CD4-positive, alpha-beta T cell treated with Interleukin-15 for 4 hours (primary cell): ENCODE results near the gene GMIP.
A peak's percentile ranks its signal among the peaks of the same experiment; 100 is the strongest.
"Not testable (repeated sequence)": the region's sequence is repeated elsewhere in the genome, so short reads cannot be mapped to it uniquely, and the experiment has no call there.

Experiments
- DNase-seq: peaks from one replicate; pipeline ENCODE4 v3.0.0-alpha.2; 2020; ENCODE audit warnings: low spot score

The GMIP gene

GRCh38 chr19:19643158-19644053 lies at the start of gene GMIP:
TSS of gene GMIP (minus strand) at chr19:19643657. CDS start at chr19:19643529, 128 bp downstream.
- DNase-seq: peak; percentile 87

- DNase-seq: no peak
Measured at GRCh38 chr19:19691683-19692082, 48.2 kb upstream of the GMIP start.

DNA sequence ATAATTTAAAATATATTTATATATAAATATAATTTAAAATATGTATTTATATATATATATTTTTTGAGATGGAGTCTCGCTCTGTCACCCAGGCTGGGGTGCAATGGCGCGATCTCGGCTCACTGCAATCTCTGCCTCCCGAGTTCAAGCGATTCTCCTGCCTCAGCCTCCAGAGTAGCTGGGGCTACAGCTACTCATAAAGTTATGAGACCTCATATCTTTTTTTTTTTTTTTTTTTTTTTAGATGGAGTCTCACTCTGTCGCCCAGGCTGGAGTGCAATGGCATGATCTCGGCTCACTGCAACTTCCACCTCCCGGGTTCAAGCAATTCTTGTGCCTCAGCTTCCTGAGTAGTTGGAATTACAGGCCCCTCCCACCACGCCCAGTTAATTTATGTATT lies 45.6 kb upstream of the GMIP start:
- not testable (repeated sequence) for DNase-seq

GRCh38 chr19:19687090-19687489 lies 43.6 kb upstream of the GMIP start:
- no peak for DNase-seq

- no peak for DNase-seq
Measured at GRCh38 chr19:19686580-19686979, 43.1 kb upstream of the GMIP start.

DNA sequence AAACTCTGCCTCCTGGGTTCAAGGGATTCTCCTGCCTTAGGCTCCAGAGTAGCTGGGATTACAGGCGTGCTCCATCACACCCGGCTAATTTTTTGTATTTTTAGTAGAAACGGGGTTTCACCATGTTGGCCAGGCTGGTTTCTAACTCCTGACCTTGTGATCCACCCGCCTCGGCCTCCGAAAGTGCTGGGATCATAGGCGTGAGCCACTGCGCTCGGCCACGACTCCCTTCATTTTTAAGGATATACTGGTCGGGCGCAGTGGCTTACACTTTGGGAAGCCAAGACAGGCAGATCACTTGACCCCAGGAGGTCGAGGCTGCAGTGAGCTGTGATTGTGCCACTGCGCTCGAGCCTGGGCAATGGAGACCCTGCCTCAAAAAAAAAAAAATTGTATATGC lies 42.7 kb upstream of the GMIP start:
- DNase-seq: not testable (repeated sequence)

DNA sequence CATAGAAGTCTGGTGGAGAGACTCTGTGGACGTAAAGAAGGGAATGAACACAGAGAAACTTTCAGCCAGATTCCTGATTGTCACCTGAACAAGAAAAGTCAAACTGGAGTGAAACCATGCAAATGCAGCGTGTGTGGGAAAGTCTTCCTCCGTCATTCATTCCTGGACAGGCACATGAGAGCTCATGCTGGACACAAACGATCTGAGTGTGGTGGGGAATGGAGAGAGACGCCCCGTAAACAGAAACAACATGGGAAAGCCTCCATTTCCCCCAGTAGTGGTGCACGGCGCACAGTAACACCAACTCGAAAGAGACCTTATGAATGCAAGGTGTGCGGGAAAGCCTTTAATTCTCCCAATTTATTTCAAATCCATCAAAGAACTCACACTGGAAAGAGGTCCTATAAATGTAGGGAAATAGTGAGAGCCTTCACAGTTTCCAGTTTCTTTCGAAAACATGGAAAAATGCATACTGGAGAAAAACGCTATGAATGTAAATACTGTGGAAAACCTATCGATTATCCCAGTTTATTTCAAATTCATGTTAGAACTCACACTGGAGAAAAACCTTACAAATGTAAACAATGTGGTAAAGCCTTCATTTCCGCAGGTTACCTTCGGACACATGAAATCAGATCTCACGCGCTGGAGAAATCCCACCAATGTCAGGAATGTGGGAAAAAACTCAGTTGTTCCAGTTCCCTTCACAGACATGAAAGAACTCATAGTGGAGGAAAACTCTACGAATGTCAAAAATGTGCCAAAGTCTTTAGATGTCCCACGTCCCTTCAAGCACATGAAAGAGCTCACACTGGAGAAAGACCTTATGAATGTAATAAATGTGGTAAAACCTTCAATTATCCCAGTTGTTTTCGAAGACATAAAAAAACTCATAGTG lies 36.0 kb upstream of the GMIP start:
- DNase-seq: no peak

GRCh38 chr19:19677579-19677978 lies 34.1 kb upstream of the GMIP start:
- no peak for DNase-seq

DNA sequence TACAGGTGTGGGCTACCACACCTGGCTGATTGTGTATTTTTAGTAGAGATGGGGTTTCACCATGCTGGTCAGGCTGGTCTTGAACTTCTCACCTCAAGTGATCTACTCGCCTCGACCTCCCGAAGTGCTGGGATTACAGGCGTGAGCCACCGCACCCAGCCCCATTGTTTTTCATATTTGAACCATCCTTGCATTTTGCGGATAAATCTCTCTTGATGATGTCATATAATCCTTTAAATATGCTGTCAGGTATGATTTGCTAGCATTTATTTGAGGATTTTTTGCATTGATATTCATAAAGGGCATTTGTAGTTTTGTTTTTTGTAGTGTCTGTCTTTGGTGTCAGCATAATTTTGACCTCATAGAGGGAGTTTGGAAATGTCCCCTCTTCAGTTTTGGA lies 30.9 kb upstream of the GMIP start:
- DNase-seq: no peak

DNA sequence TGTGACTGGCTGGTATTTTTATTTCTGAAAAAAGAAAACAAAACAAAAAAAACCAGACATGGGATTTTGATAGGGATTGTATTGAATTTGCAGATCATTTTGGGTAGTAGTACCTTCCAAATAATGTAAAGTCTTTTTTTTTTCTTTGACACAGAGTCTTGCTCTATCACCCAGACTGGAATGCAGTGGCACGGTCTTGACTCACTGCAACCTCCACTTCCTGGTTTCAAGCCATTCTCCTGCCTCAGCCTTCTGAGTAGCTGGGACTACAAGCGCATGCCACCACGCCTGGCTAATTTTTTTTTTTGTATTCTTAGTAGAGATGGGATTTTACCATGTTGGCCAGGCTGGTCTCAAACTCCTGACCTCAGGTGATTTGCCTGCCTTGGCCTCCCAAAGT lies 29.4 kb upstream of the GMIP start:
- DNase-seq: no peak

DNA sequence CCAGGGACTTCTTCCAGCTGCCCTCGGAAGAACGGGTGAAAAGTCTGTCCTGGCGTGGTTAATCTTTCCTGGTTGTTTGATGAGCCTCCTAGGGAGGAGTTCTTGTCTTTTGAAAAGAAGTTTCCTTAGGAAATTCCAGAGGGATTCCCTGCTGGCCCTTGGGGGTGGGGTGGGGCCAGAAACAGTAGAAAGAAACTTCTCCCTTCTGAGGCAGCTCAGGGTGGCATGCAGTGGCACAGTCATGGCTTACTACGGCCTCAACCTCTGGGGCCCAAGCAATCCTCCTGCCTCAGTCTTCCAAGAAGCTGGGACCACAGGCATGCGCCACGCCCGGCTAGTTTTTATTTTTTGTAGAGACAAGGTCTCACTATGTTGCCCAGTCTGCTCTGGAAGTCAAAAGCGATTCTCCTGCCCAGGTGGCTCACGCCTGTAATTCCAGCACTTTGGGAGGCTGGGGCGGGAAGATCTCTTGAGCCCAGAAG lies 26.7 kb upstream of the GMIP start:
- peak; percentile 30 for DNase-seq

GRCh38 chr19:19668230-19669012 lies 25.0 kb upstream of the GMIP start, which contains the start of gene ZNF101:
TSS of gene ZNF101 (plus strand) at chr19:19668839. CDS start at chr19:19668964, 125 bp downstream.
- DNase-seq: peak; percentile 95

DNA sequence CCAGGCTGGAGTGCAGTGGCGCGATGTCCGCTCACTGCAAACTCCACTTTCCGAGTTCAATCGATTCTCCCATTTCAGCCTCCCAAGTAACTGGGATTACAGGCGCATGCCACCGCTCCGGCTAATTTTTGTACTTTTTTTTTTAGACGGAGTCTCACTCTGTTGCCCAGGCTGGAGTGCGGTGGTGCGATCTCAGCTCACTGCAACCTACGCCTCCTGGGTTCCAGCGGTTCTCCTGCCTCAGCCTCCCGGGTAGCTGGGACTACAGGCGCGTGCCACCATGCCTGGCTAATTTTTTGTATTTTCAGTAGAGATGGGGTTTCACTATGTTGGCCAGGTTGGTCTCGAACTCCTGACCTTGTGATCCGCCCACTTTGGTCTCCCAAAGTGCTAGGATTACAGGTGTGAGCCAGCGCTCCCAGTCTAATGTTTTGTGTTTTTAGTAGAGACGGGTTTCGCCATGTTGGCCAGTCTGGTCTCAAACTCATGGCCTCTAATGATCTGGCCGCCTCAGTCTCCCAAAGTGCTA lies 22.0 kb upstream of the GMIP start:
- DNase-seq: not testable (repeated sequence)

GRCh38 chr19:19663256-19664120 lies 20.0 kb upstream of the GMIP start, which contains the start of gene ATP13A1:
TSS of gene ATP13A1 (minus strand) at chr19:19663676. CDS start at chr19:19663666, 10 bp downstream.
- DNase-seq: peak; percentile 97

GRCh38 chr19:19662871-19663255 lies 19.4 kb upstream of the GMIP start:
- DNase-seq: no peak

DNA sequence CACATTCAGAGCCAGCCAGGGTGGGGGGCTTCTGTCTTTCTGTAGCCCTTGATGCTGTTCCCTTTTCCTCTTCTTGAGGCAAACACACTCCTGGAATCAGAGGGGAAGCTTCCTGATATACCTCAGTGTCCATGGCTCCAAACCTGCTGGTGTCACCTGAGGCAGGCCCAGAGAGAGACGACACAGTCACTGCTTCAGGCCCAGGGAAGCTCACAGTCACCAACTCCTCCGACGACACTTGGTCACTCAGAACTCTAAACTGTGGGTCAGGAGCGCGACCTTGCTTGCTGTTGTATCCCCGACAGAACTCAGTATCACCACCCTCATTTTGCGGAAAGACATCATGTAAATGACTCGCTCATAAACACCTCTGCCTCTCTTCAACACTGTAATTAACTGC lies 18.9 kb upstream of the GMIP start:
- no peak for DNase-seq

DNA sequence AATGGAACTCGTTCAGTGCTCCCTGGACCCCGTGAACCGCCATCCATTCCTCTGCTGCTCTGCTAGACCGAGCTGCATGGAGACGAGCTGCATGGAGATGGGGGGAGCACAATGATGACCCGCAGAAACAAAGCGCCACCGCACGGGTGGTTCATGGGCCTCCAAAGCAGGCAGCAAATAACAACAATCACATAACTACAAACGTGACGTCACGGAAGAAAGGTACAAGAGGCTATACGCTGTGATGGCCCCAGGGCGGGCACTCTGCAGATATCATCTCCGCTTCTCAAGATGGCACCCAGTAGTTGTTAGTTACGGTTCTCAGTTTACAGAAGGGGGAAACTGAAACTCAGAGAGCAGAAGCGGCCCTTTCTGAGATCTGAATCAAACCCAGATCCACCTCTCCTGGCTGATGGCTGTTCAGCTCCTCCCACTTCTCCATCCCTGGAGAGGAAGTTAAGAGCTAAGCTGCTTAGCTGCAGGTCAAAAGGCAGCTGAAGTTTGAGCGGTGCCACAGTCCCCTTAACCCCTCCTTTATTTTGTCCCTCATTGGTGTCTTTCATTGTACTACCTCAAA lies 18.3 kb upstream of the GMIP start:
- DNase-seq: peak; percentile 41

DNA sequence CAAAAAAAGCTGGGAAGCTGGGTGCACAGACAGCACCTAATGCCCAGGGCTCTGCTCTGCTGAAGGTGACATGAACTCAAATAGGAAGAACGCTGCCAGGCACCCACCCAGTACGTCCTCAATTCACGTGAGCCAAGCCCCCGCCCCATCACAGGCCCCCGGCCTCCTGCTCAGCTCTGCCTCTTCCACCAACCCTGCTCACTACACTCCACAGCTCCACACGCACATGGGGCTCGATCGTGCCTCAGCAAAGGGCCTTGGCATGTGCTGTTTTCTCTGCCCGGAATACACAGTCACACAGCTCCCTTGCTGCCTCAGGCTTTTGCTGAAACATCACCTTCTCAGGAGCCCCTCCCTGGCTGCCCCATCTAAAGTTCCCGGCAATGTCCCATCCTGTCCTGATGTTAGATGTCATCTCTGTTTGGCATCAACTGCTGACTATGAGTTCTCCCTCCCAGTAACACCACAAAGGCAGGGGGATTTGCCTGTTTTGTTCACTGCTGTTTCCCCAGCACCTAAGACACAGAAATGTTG lies 17.8 kb upstream of the GMIP start:
- no peak for DNase-seq

DNA sequence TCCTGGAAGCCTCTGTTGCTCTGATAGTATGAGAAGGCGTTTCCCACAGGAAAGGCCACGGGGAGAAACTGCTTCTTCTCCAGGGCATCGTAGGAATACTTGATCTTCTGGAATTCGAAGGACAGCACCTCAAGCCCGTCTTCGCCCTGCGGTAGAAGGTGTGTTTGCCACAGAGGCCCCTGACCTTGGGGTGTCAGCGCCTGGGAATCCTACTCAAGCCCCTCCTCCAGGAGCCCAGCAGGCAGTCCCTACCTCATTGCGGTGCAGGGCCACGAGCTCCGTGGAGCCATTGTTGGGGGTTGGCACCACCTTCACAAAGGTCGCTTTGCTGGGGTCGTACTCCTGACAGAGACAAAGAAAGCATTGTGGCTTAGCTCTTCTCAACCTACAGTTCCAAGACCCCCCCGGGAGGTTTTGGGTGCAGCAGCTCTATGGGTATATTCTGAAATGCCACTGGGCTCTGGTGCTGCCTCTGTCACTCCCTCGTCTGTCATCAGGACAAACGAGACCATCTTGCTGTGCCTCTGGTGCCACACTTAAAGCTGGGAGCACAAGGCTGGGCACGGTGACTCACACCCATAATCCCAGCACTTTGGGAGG lies 16.3 kb upstream of the GMIP start:
- DNase-seq: no peak
